ENCODE results near the gene DNHD1. TPM values are rescaled to one million over a fixed set of nuclear protein-coding genes. Genes with fewer than 3 reads are reported as not detected.

DNHD1 gene
- total and polyA plus RNA-seq, 2 of the 8 experiments (the other 6 are each of a cell fraction or from before 2014, with no cell fraction given): 5.0 to 6.8 TPM

DNA sequence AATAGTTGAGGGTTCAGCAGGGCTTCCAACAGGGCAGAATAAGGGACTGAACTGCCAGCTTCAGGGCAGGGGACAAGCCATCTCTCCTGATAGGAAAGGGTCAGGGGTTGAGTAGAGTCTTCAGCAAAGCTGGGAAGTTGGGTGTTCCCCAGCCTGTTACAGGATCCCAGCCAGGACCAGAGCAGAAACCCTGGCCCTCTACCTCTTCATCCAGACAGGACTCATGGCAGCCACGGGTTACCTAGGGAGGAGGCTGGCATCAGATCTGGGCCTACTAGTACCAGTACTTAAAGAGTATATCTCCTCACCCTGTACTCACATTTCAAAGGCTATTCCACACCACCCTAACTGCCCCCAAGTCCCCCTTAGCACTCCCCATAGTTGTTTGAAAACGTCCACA, 117.4 kb downstream of the DNHD1 start:
- Histone ChIP-seq H3K27ac (ENCODE audit: low read depth, low read length) (no peak overlapping the region), H3K4me1 (replicated peaks in 1 of 4; ENCODE audit: control insufficient read depth in 3 of 4, insufficient read depth in 4 of 4, low read length in 3 of 4) (peaks cover 4 to 14% (median 8%) of the 10 kb centered on the region in 4 experiments; a peak in 6 of 7 replicates), H3K27me3 (replicated peaks in 1 of 4; ENCODE audit: control insufficient read depth in 3 of 4, extremely low read depth in 1 of 4, insufficient read depth in 3 of 4, low read length in 3 of 4) (no peaks in the 10 kb centered on the region), H3K9ac (replicated peaks in 1 of 4; ENCODE audit: extremely low read depth in 1 of 4, low read depth in 3 of 4, low read length in 3 of 4) (no peak overlapping the region), H4K20me1 (replicated peaks in 1 of 2; ENCODE audit: control insufficient read depth in 1 of 2, insufficient read depth in 2 of 2, low read length in 2 of 2) (no peaks in the 10 kb centered on the region), H3K18ac (ENCODE audit: extremely low read depth, low read length) (no peak overlapping the region), H3K36me3 (ENCODE audit: control insufficient read depth in 2 of 4, insufficient read depth in 4 of 4, low read length in 3 of 4) (peaks cover 13 to 21% (median 18%) of the 10 kb centered on the region in 4 experiments), H3K9me3 (ENCODE audit: insufficient read depth in 2 of 2, low read depth in 1 of 2, low read length in 1 of 2) (no peaks in the 10 kb centered on the region), H3K56ac (replicated peaks; ENCODE audit: insufficient read length, low read depth, low read length) (no peak overlapping the region), H3K79me2 (ENCODE audit: control insufficient read depth in 1 of 2, insufficient read depth in 2 of 2, low read length in 2 of 2) (peaks cover 0 to 15% of the 10 kb centered on the region in 2 experiments; a peak in 2 of 4 replicates), H2BK120ac (replicated peaks; ENCODE audit: low read depth, low read length) (no peak overlapping the region), H3K4ac (replicated peaks; ENCODE audit: insufficient read length, low read depth, low read length) (no peak overlapping the region), H2BK12ac (ENCODE audit: low read depth, low read length) (no peak overlapping the region), H4K91ac (replicated peaks; ENCODE audit: insufficient read length, low read length) (no peak overlapping the region), H3K79me1 (ENCODE audit: low read depth, low read length) (no peaks in the 10 kb centered on the region; the same call in none of the 2 replicates), H3K23me2 (ENCODE audit: low read depth, low read length) (peaks cover 17% of the 10 kb centered on the region), H3K23ac (ENCODE audit: insufficient read length) (no peak overlapping the region), H2AFZ (ENCODE audit: low read length) (no peak overlapping the region), H3K4me3 (ENCODE audit: extremely low read depth in 1 of 4, insufficient read depth in 2 of 4, low read depth in 3 of 4, low read length in 4 of 4) (no peak overlapping the region), H2AK5ac (ENCODE audit: low read depth, low read length) (no peak overlapping the region), H2BK15ac (ENCODE audit: low read length) (no peak overlapping the region), H4K8ac (ENCODE audit: extremely low read depth, insufficient read depth, low read length) (no peak overlapping the region), H2BK20ac (ENCODE audit: low read length) (no peak overlapping the region), H4K5ac (ENCODE audit: insufficient read length, low read depth, low read length) (no peak overlapping the region), H3K4me2 (ENCODE audit: insufficient read depth in 1 of 2, low read depth in 2 of 2, low read length in 2 of 2) (no peak overlapping the region), H2BK5ac (ENCODE audit: low read depth, low read length) (no peak overlapping the region), H3K14ac (ENCODE audit: insufficient read length) (no peak overlapping the region)
- POLR2A ChIA-PET (ENCODE audit: partially characterized antibody): no interaction called here
- 69% methylated on average over 2 of the region's 2 CpGs; no CpG with 5 or more reads in 1 of the 2 experiments for WGBS, 2 experiments (ENCODE audit: extremely low coverage in 1 of 2, insufficient coverage in 1 of 2, insufficient read length in 1 of 2, insufficient replicate concordance in 2 of 2, low coverage in 1 of 2, low lambda C conversion rate in 2 of 2, missing lambda C conversion rate in 1 of 2)
- FAIRE-seq: no peak
- DNase-seq (ENCODE audit: low read depth in 1 of 2, low spot score in 2 of 2): no peak
- CTCF ChIA-PET (ENCODE audit: partially characterized antibody): interaction anchor here (1.1 to 3.4 kb wide), 4 partner anchors 11 to 66 kb away, joined by 3 to 18 read pairs (median 7); partner anchors contain the start of genes ILK and RRP8
- no peak for TF ChIP-seq SIX5 (IDR thresholded peaks at IDR 0.05; ENCODE audit: low read depth, low read length)
- no peak for TF ChIP-seq EP300 (IDR thresholded peaks at IDR 0.05; ENCODE audit: borderline replicate concordance in 1 of 2, low read depth in 2 of 2, low read length in 2 of 2)
- TF ChIP-seq, protein P1, sequence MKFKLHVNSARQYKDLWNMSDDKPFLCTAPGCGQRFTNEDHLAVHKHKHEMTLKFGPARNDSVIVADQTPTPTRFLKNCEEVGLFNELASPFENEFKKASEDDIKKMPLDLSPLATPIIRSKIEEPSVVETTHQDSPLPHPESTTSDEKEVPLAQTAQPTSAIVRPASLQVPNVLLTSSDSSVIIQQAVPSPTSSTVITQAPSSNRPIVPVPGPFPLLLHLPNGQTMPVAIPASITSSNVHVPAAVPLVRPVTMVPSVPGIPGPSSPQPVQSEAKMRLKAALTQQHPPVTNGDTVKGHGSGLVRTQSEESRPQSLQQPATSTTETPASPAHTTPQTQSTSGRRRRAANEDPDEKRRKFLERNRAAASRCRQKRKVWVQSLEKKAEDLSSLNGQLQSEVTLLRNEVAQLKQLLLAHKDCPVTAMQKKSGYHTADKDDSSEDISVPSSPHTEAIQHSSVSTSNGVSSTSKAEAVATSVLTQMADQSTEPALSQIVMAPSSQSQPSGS (IDR thresholded peaks at IDR 0.05; ENCODE audit: low read length): no peak
- TF ChIP-seq CHD1 (IDR thresholded peaks at IDR 0.05; ENCODE audit: low read depth, low read length): no peak
- TF ChIP-seq GABPA (IDR thresholded peaks at IDR 0.05; ENCODE audit: borderline replicate concordance, insufficient read depth, low read length): no peak
- no peak for TF ChIP-seq TCF12 (IDR thresholded peaks at IDR 0.05; ENCODE audit: low read depth, low read length)
- TF ChIP-seq GTF2F1 (IDR thresholded peaks at IDR 0.05; ENCODE audit: borderline replicate concordance, low read depth, low read length): no peak
- no peak for TF ChIP-seq KDM4A (IDR thresholded peaks at IDR 0.05; ENCODE audit: low read depth, low read length, severe bottlenecking)
- TF ChIP-seq RAD21 (IDR thresholded peaks at IDR 0.05 in 1 of 2, conservative IDR thresholded peaks at IDR 0.05 in 1 of 2; ENCODE audit: low read depth in 2 of 2, low read length in 2 of 2): no peak
- TF ChIP-seq SP4 (IDR thresholded peaks at IDR 0.05; ENCODE audit: low read length): no peak
- TF ChIP-seq RNF2 (IDR thresholded peaks at IDR 0.05; ENCODE audit: borderline replicate concordance, low read depth, low read length, missing control alignments, poor library complexity, severe bottlenecking): no peak

All from H1 (cell line).